Liver (tissue), 9 donors: ENCODE data around the gene PEMT. TPM values are rescaled to one million over a fixed set of nuclear protein-coding genes. Genes with fewer than 3 reads are reported as not detected.

Source experiments
- DNase-seq: peaks from one replicate; pipeline ENCODE4 v3.0.0-alpha.2; 2017; ENCODE audit warnings: low spot score
- H3K27ac ChIP-seq, 2 donors: one replicate each; pipeline ENCODE4 v1.7.0; 2013; ENCODE audit warnings: inconsistent platforms in 2 of 2, low read length in 2 of 2, control low read depth in 1 of 2, low read depth in 1 of 2, mild to moderate bottlenecking in 1 of 2
- H3K27me3 ChIP-seq, 4 donors: one replicate each; pipeline versions ENCODE4 v1.6.1 to v1.7.0; 2013; ENCODE audit warnings: low read length in 3 of 4, inconsistent platforms in 1 of 4, mild to moderate bottlenecking in 1 of 4, moderate library complexity in 1 of 4; ENCODE audit not compliant: control insufficient read depth in 4 of 4, insufficient read depth in 4 of 4
- H3K36me3 ChIP-seq, 4 donors: one replicate each; pipeline versions ENCODE4 v1.6.1 to v1.7.0; 2013; ENCODE audit warnings: low read length in 3 of 4, mild to moderate bottlenecking in 3 of 4, low read depth in 1 of 4, moderate library complexity in 1 of 4; ENCODE audit not compliant: control insufficient read depth in 4 of 4, insufficient read depth in 3 of 4
- H3K4me1 ChIP-seq, 4 donors: one replicate each; pipeline versions ENCODE4 v1.6.1 to v1.7.0; 2013; ENCODE audit warnings: low read length in 3 of 4, mild to moderate bottlenecking in 3 of 4, moderate library complexity in 1 of 4; ENCODE audit not compliant: control insufficient read depth in 4 of 4, insufficient read depth in 4 of 4
- H3K4me3 ChIP-seq, 3 donors: one replicate each; pipeline versions ENCODE4 v1.6.1 to v1.7.0; 2013; ENCODE audit warnings: low read length in 3 of 3, control low read depth in 1 of 3, low read depth in 1 of 3, mild to moderate bottlenecking in 1 of 3
- H3K9ac ChIP-seq, 2 donors: one replicate each; pipeline ENCODE4 v1.7.0; 2013; ENCODE audit warnings: low read length in 2 of 2, mild to moderate bottlenecking in 2 of 2, moderate library complexity in 2 of 2, control low read depth in 1 of 2, low read depth in 1 of 2
- H3K9me3 ChIP-seq, 4 donors: one replicate each; pipeline versions ENCODE4 v1.6.1 to v1.7.0; 2013; ENCODE audit warnings: low read length in 3 of 4; ENCODE audit not compliant: control insufficient read depth in 4 of 4
- EGR1 ChIP-seq, 2 donors: IDR thresholded peaks; 2 replicates each; pipeline ENCODE4 v1.6.1; 2016 to 2018; ENCODE audit warnings: antibody characterized with exemption in 2 of 2, low read depth in 2 of 2
- FOXA1 ChIP-seq: IDR thresholded peaks from 2 replicates; pipeline ENCODE4 v1.6.1; 2016; ENCODE audit warnings: antibody characterized with exemption
- FOXA2 ChIP-seq: IDR thresholded peaks from 2 replicates; pipeline ENCODE4 v1.6.1; 2016; ENCODE audit warnings: antibody characterized with exemption
- GABPA ChIP-seq, 2 donors: IDR thresholded peaks in 1 of 2; conservative IDR thresholded peaks in 1 of 2; 2 replicates each; pipeline ENCODE4 v1.6.1; 2016; ENCODE audit warnings: antibody characterized with exemption in 2 of 2, mild to moderate bottlenecking in 1 of 2, moderate library complexity in 1 of 2
- HNF4A ChIP-seq, 2 donors: conservative IDR thresholded peaks; 2 replicates each; pipeline ENCODE4 v1.6.1; 2016; ENCODE audit warnings: antibody characterized with exemption in 2 of 2, mild to moderate bottlenecking in 2 of 2
- HNF4G ChIP-seq: IDR thresholded peaks from 2 replicates; pipeline ENCODE4 v1.6.1; 2016; ENCODE audit warnings: antibody characterized with exemption
- JUND ChIP-seq, 2 donors: IDR thresholded peaks; 2 replicates each; pipeline ENCODE4 v1.6.1; 2016; ENCODE audit warnings: antibody characterized with exemption in 2 of 2
- NR2F2 ChIP-seq: IDR thresholded peaks from 2 replicates; pipeline ENCODE4 v1.6.1; 2016; ENCODE audit warnings: antibody characterized with exemption
- RAD21 ChIP-seq, 2 donors: IDR thresholded peaks; 2 replicates each; pipeline ENCODE4 v1.6.1; 2016; ENCODE audit warnings: antibody characterized with exemption in 2 of 2, mild to moderate bottlenecking in 2 of 2
- RXRA ChIP-seq, 2 donors: IDR thresholded peaks; 2 replicates each; pipeline ENCODE4 v1.6.1; 2017 to 2018; ENCODE audit warnings: antibody characterized with exemption in 2 of 2, mild to moderate bottlenecking in 1 of 2
- SP1 ChIP-seq: IDR thresholded peaks from 2 replicates; pipeline ENCODE4 v1.6.1; 2018; ENCODE audit warnings: antibody characterized with exemption, mild to moderate bottlenecking
- TAF1 ChIP-seq: conservative IDR thresholded peaks from 2 replicates; pipeline ENCODE4 v1.6.1; 2016; ENCODE audit warnings: antibody characterized with exemption, mild to moderate bottlenecking
- YY1 ChIP-seq: IDR thresholded peaks from 2 replicates; pipeline ENCODE4 v1.6.1; 2016; ENCODE audit warnings: antibody characterized with exemption, mild to moderate bottlenecking
- WGBS: extraction: QIAGEN DNeasy Blood & Tissue Kit; methylation state at CpG from one replicate; pipeline ENCODE4 v1.1.7; 2013; 5-methylcytosine and 5-hydroxymethylcytosine counted together
- polyA plus RNA-seq, 2 donors: library from polyadenylated mRNA; stranded (reverse) in 1 of 2; unstranded in 1 of 2; fragments of 200-250 nt in 1 of 2; fragments of >200 nt in 1 of 2; fragmentation: Nextera tagmentation in 1 of 2; extraction: Ambion mirVana in 1 of 2; gene quantifications; one replicate each; pipeline versions ENCODE4 v1.2.1 to v1.2.3, GENCODE V29; 2013 to 2015
- total RNA-seq, 2 donors: library from RNA; depleted of rRNA; stranded (reverse); fragments of >200 nt; gene quantifications; one replicate each; pipeline ENCODE4 v1.2.3, GENCODE V29; 2014
- TF ChIP-seq, protein P1 (sequence below): IDR thresholded peaks from 2 replicates; pipeline ENCODE4 v1.6.1; 2016; ENCODE audit warnings: antibody characterized with exemption
- TF ChIP-seq, protein P2 (sequence below): IDR thresholded peaks from 2 replicates; pipeline ENCODE4 v1.6.1; 2016; ENCODE audit warnings: antibody characterized with exemption, mild to moderate bottlenecking
- TF ChIP-seq, protein P3 (sequence below): IDR thresholded peaks from 2 replicates; pipeline ENCODE4 v1.6.1; 2016; ENCODE audit warnings: antibody characterized with exemption
- TF ChIP-seq, protein P4 (sequence below): IDR thresholded peaks from 2 replicates; pipeline ENCODE4 v1.6.1; 2016; ENCODE audit warnings: antibody characterized with exemption
- TF ChIP-seq, protein P5 (sequence below): fragments of 150-350 bp; IDR thresholded peaks from 2 replicates; pipeline ENCODE4 v1.5.1; 2017; ENCODE audit warnings: improper control_type of control experiment, low read depth, low read length; ENCODE audit not compliant: missing input control
- donor health status: healthy.
- donor health status: healthy.
- donor health status: healthy.
- donor health status: healthy.
- donor health status: healthy.

PEMT gene
- total and polyA plus RNA-seq, 4 donors = 64.6 to 211 (median 184) TPM

DNA sequence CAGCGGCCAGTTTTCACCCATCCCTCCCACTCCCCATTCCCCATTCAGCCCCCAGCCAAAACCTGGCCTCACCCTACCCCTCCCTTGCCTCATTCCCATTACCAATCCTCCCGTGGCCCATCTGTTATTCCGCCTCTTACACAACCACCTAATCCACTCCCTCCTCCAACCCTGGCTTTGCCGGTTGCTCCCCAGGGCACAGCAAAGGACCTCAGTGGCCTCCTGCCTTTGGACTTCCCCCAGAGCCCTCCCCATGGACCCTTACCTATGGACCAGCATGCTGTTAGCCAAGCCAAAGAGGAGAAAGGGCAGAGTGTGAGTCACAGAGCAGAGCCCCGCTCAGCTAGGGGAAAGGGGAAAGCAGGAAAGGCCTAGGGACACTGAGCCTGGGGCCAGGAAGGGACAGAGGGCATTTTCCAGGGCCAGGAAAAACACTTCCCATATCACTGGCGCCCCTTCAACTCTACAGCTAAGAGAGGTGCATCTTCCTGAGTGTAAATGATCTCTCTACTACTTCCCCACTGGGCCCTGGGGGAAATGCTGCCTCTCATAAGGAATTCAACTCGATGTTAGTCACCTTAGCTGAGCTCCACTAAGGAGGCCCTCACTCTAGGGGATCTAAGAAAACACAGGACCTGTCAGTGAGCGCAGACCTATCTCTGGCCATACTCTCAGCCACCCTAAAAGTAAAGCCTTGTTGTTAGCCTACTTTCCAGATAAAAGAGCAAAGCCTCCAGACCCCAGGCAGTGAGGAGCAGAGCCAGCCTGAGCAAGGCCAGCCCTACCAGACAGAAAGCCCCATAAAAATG is 10.6 kb downstream of the PEMT start:
- peak; percentile 71 for DNase-seq
- Histone ChIP-seq H3K27ac (peak overlapping the region; percentile 96 to 98), H3K27me3 (no peaks in the 10 kb centered on the region), H3K9me3 (no peaks in the 10 kb centered on the region), H3K9ac (peak overlapping the region; percentile 56 to 80), H3K4me3 (peak overlapping the region; percentile 42 to 57 (median 48)), H3K36me3 (peaks cover 0 to 7% (median 6%) of the 10 kb centered on the region in 4 donors), H3K4me1 (peaks cover 11 to 53% (median 32%) of the 10 kb centered on the region in 4 donors)
- 36% methylated on average over 8 of the region's 8 CpGs for WGBS
- TF ChIP-seq FOXA2 (peak; percentile 85), JUND (IDR thresholded peaks at IDR 0.05) (peak; percentile 97 to 98), YY1 (peak; percentile 85), NR2F2 (peak; percentile 82), GABPA (IDR thresholded peaks at IDR 0.05 in 1 of 2, conservative IDR thresholded peaks at IDR 0.05 in 1 of 2) (peak in 1 of 2 donors; percentile 60), RAD21 (IDR thresholded peaks at IDR 0.05) (peak; percentile 60 to 70), HNF4G (peak; percentile 99), EGR1 (IDR thresholded peaks at IDR 0.05; ENCODE audit: low read depth in 2 of 2) (peak; percentile 62 to 97), SP1 (peak; percentile 100), RXRA (IDR thresholded peaks at IDR 0.05) (peak; percentile 99 to 100), TAF1 (peak; percentile 52), HNF4A (conservative IDR thresholded peaks at IDR 0.05) (peak; percentile 99), FOXA1 (peak; percentile 89)
- TF ChIP-seq, protein P1, sequence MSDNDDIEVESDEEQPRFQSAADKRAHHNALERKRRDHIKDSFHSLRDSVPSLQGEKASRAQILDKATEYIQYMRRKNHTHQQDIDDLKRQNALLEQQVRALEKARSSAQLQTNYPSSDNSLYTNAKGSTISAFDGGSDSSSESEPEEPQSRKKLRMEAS = peak; percentile 100
- TF ChIP-seq, protein P2, sequence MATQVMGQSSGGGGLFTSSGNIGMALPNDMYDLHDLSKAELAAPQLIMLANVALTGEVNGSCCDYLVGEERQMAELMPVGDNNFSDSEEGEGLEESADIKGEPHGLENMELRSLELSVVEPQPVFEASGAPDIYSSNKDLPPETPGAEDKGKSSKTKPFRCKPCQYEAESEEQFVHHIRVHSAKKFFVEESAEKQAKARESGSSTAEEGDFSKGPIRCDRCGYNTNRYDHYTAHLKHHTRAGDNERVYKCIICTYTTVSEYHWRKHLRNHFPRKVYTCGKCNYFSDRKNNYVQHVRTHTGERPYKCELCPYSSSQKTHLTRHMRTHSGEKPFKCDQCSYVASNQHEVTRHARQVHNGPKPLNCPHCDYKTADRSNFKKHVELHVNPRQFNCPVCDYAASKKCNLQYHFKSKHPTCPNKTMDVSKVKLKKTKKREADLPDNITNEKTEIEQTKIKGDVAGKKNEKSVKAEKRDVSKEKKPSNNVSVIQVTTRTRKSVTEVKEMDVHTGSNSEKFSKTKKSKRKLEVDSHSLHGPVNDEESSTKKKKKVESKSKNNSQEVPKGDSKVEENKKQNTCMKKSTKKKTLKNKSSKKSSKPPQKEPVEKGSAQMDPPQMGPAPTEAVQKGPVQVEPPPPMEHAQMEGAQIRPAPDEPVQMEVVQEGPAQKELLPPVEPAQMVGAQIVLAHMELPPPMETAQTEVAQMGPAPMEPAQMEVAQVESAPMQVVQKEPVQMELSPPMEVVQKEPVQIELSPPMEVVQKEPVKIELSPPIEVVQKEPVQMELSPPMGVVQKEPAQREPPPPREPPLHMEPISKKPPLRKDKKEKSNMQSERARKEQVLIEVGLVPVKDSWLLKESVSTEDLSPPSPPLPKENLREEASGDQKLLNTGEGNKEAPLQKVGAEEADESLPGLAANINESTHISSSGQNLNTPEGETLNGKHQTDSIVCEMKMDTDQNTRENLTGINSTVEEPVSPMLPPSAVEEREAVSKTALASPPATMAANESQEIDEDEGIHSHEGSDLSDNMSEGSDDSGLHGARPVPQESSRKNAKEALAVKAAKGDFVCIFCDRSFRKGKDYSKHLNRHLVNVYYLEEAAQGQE = peak; percentile 92
- TF ChIP-seq, protein P3, sequence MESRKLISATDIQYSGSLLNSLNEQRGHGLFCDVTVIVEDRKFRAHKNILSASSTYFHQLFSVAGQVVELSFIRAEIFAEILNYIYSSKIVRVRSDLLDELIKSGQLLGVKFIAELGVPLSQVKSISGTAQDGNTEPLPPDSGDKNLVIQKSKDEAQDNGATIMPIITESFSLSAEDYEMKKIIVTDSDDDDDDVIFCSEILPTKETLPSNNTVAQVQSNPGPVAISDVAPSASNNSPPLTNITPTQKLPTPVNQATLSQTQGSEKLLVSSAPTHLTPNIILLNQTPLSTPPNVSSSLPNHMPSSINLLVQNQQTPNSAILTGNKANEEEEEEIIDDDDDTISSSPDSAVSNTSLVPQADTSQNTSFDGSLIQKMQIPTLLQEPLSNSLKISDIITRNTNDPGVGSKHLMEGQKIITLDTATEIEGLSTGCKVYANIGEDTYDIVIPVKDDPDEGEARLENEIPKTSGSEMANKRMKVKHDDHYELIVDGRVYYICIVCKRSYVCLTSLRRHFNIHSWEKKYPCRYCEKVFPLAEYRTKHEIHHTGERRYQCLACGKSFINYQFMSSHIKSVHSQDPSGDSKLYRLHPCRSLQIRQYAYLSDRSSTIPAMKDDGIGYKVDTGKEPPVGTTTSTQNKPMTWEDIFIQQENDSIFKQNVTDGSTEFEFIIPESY = peak; percentile 92
- TF ChIP-seq, protein P4, sequence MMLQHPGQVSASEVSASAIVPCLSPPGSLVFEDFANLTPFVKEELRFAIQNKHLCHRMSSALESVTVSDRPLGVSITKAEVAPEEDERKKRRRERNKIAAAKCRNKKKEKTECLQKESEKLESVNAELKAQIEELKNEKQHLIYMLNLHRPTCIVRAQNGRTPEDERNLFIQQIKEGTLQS = peak; percentile 96
- TF ChIP-seq, protein P5, sequence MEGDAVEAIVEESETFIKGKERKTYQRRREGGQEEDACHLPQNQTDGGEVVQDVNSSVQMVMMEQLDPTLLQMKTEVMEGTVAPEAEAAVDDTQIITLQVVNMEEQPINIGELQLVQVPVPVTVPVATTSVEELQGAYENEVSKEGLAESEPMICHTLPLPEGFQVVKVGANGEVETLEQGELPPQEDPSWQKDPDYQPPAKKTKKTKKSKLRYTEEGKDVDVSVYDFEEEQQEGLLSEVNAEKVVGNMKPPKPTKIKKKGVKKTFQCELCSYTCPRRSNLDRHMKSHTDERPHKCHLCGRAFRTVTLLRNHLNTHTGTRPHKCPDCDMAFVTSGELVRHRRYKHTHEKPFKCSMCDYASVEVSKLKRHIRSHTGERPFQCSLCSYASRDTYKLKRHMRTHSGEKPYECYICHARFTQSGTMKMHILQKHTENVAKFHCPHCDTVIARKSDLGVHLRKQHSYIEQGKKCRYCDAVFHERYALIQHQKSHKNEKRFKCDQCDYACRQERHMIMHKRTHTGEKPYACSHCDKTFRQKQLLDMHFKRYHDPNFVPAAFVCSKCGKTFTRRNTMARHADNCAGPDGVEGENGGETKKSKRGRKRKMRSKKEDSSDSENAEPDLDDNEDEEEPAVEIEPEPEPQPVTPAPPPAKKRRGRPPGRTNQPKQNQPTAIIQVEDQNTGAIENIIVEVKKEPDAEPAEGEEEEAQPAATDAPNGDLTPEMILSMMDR = no peak
